Panc1 (cell line): ENCODE measurements around the gene MPHOSPH6. TPM values are rescaled to one million over a fixed set of nuclear protein-coding genes. Genes with fewer than 3 reads are reported as not detected.

Source experiments
- ATAC-seq: fragments of 200-7000 bp; cut with Tn5 transposase; 2 replicates; pipeline ENCODE4 v1.9.1; 2020; ENCODE audit warnings: mild to moderate bottlenecking, moderate library complexity
- BruUV-seq: library from RNA; stranded (reverse); fragments of 400-500 nt; replicated peaks from 2 replicates; lab custom pipeline; 2021; lab: Mats Ljungman, UMichigan
- CTCF ChIA-PET: fragments of 300-600 bp; sonication (Branson Sonifier 250); formaldehyde crosslinking; loops from one replicate; lab custom pipeline; 2022; ENCODE audit warnings: antibody characterized with exemption; lab: Charles Lee
- POLR2A ChIA-PET: fragments of 300-600 bp; sonication (Branson Sonifier 250); formaldehyde crosslinking; loops from one replicate; lab custom pipeline; 2022; ENCODE audit warnings: antibody characterized with exemption; lab: Charles Lee
- DNase-seq: peaks from one replicate; pipeline ENCODE4 v3.0.0-alpha.2; 2010; ENCODE audit warnings: low read depth, low spot score
- H3K27ac ChIP-seq: 2 replicates; pipeline ENCODE4 v1.5.1; 2011; ENCODE audit warnings: mild to moderate bottlenecking, low read length, inconsistent platforms
- H3K27me3 ChIP-seq: fragments of 200-500 bp; sonication (Bioruptor generic); 2 replicates; pipeline ENCODE4 v1.6.0; 2014; ENCODE audit warnings: low read length, inconsistent platforms; ENCODE audit not compliant: control insufficient read depth, insufficient read depth
- H3K36me3 ChIP-seq: fragments of 200-500 bp; sonication (Bioruptor generic); 2 replicates; pipeline ENCODE4 v1.5.1; 2014; ENCODE audit warnings: inconsistent platforms, mild to moderate bottlenecking, low read length, moderate library complexity; ENCODE audit not compliant: control insufficient read depth, insufficient read depth
- H3K4me1 ChIP-seq: 2 replicates; pipeline ENCODE4 v1.5.1; 2011; ENCODE audit warnings: inconsistent platforms, mild to moderate bottlenecking, low read length, moderate library complexity; ENCODE audit not compliant: control insufficient read depth, insufficient read depth
- H3K4me3 ChIP-seq, 2 experiments: 2 replicates each; pipeline ENCODE4 v1.5.1; 2011 to 2012; ENCODE audit warnings: low read depth in 2 of 2, low read length in 2 of 2, mild to moderate bottlenecking in 2 of 2, inconsistent platforms in 1 of 2, moderate library complexity in 1 of 2
- H3K9me3 ChIP-seq: fragments of 200-500 bp; sonication (Bioruptor generic); 2 replicates; pipeline ENCODE4 v1.5.1; 2014; ENCODE audit warnings: low read depth, mild to moderate bottlenecking, inconsistent platforms, low read length, moderate library complexity; ENCODE audit not compliant: control insufficient read depth, insufficient read depth
- CTCF ChIP-seq: fragments of 450-650 bp; IDR thresholded peaks from 2 replicates; pipeline ENCODE4 v1.5.1; 2017; ENCODE audit warnings: mild to moderate bottlenecking
- POLR2AphosphoS5 ChIP-seq: IDR thresholded peaks from 2 replicates; pipeline ENCODE4 v1.6.1; 2012; ENCODE audit warnings: mild to moderate bottlenecking, low read depth, low read length, moderate library complexity
- REST ChIP-seq, 2 experiments: IDR thresholded peaks; 2 replicates each; pipeline ENCODE4 v1.6.1; 2011 to 2012; ENCODE audit warnings: low read depth in 2 of 2, control low read depth in 1 of 2, low read length in 1 of 2, mild to moderate bottlenecking in 1 of 2, moderate library complexity in 1 of 2; ENCODE audit not compliant: insufficient read depth in 1 of 2
- SIN3A ChIP-seq: IDR thresholded peaks from 2 replicates; pipeline ENCODE4 v1.6.1; 2012; ENCODE audit warnings: low read depth, mild to moderate bottlenecking, low read length, moderate library complexity, borderline replicate concordance; ENCODE audit not compliant: insufficient read depth
- TCF7L2 ChIP-seq: IDR thresholded peaks from 2 replicates; pipeline ENCODE4 v1.6.1; 2011; ENCODE audit warnings: mild to moderate bottlenecking, low read depth, low read length, inconsistent platforms
- in situ Hi-C: cut with HindIII; loops from 2 replicates; pipeline ENCODE4 v1.10.0; 2016; ENCODE audit warnings: low sequenced_read_pairs, low pct_unique_long_range_greater_than_20kb
- intact Hi-C: fragments of 100-400 bp; cut with micrococcal nuclease; formaldehyde crosslinking; loops from one replicate; pipeline ENCODE4 v1.10.0; 2022; ENCODE audit not compliant: unreplicated experiment
- total RNA-seq: library from RNA; stranded (reverse); gene quantifications from one replicate; pipeline ENCODE4 v1.2.1, GENCODE V29; 2021; ENCODE audit not compliant: unreplicated experiment

Gene MPHOSPH6
- total RNA-seq, 1 experiment from 2014 or later, result 36.7 TPM

- H3K27me3 ChIP-seq, result no peaks in the 10 kb centered on the region
- H3K27ac ChIP-seq, result no peak overlapping the region
- ATAC-seq (no peak), DNase-seq (no peak)
- intact Hi-C loops (no loop called here), in situ Hi-C loops (no loop called here)
- H3K4me1 ChIP-seq, result no peaks in the 10 kb centered on the region
- no TSS peak for BruUV-seq
- POLR2A ChIA-PET, result no interaction called here
- no peak for TF ChIP-seq REST (IDR thresholded peaks at IDR 0.05; ENCODE audit: insufficient read depth in 1 of 2, low read depth in 2 of 2, low read length in 1 of 2)
- no peak for TF ChIP-seq TCF7L2
- TF ChIP-seq SIN3A, result no peak
- no peak for TF ChIP-seq POLR2AphosphoS5
- TF ChIP-seq CTCF, result no peak
- no peak overlapping the region for H3K4me3 ChIP-seq
- H3K9me3 ChIP-seq, result no peaks in the 10 kb centered on the region
- H3K36me3 ChIP-seq, result no peaks in the 10 kb centered on the region
- CTCF ChIA-PET, result no interaction called here
These were observed 64.9 kb downstream of the MPHOSPH6 start for GRCh38 chr16:82105107-82105506.

Other genes with a start within 250 kb of the MPHOSPH6 start
- gene SDR42E1, start 158.8 kb downstream of the MPHOSPH6 start, total RNA-seq, result 0.33 TPM
- 0.41 TPM for gene HSD17B2, start 135.0 kb downstream of the MPHOSPH6 start, total RNA-seq